ENCODE data around the gene FOXK1.

FOXK1 gene

GRCh38 chr7:4783762-4784351, 101.8 kb downstream of the FOXK1 start:
- no peaks in the 10 kb centered on the region for H3K27me3 ChIP-seq (ENCODE audit: insufficient read depth, poor library complexity, severe bottlenecking)
- TF ChIP-seq, protein P1, sequence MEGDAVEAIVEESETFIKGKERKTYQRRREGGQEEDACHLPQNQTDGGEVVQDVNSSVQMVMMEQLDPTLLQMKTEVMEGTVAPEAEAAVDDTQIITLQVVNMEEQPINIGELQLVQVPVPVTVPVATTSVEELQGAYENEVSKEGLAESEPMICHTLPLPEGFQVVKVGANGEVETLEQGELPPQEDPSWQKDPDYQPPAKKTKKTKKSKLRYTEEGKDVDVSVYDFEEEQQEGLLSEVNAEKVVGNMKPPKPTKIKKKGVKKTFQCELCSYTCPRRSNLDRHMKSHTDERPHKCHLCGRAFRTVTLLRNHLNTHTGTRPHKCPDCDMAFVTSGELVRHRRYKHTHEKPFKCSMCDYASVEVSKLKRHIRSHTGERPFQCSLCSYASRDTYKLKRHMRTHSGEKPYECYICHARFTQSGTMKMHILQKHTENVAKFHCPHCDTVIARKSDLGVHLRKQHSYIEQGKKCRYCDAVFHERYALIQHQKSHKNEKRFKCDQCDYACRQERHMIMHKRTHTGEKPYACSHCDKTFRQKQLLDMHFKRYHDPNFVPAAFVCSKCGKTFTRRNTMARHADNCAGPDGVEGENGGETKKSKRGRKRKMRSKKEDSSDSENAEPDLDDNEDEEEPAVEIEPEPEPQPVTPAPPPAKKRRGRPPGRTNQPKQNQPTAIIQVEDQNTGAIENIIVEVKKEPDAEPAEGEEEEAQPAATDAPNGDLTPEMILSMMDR (IDR thresholded peaks at IDR 0.05; ENCODE audit: poor library complexity, severe bottlenecking): no peak
- peaks cover 26% of the 10 kb centered on the region for H3K36me3 ChIP-seq (ENCODE audit: low read depth)
- ATAC-seq (ENCODE audit: low read depth) (no peak), DNase-seq (ENCODE audit: low spot score) (no peak)
- no peaks in the 10 kb centered on the region for H3K4me1 ChIP-seq (ENCODE audit: insufficient read depth, poor library complexity, severe bottlenecking)
- no peaks in the 10 kb centered on the region for H3K9me3 ChIP-seq (ENCODE audit: severe bottlenecking)
- no peak overlapping the region for H3K4me3 ChIP-seq (ENCODE audit: severe bottlenecking)
- no peak overlapping the region for H3K27ac ChIP-seq (ENCODE audit: poor library complexity, severe bottlenecking)

DNA sequence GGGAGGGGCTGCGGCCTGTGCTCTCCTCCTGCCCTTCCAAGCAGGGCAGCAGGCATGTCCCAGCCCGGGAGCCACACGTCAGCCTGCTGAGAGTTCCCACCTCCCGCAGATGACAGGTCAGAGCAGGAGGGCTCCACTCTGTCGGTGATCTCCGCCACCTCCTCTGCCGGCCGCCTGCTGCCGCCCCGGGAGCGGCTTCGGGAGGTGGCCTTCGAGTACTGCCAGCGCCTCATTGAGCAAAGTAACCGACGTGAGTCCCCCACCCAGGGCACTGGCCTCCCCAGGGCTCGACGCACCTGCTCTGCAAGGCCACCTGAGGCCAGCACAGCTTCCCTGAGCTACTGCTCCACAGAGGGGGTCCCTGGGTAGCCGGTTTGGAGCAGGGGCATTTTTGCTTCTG, 102.7 kb downstream of the FOXK1 start:
- Histone ChIP-seq H3K9me3 (ENCODE audit: severe bottlenecking) (no peaks in the 10 kb centered on the region), H3K36me3 (ENCODE audit: low read depth) (peaks cover 26% of the 10 kb centered on the region), H3K27me3 (ENCODE audit: insufficient read depth, poor library complexity, severe bottlenecking) (no peaks in the 10 kb centered on the region), H3K27ac (ENCODE audit: poor library complexity, severe bottlenecking) (no peak overlapping the region), H3K4me3 (ENCODE audit: severe bottlenecking) (no peak overlapping the region), H3K4me1 (ENCODE audit: insufficient read depth, poor library complexity, severe bottlenecking) (no peaks in the 10 kb centered on the region)
- ATAC-seq (ENCODE audit: low read depth) (no peak), DNase-seq (ENCODE audit: low spot score) (no peak)
- TF ChIP-seq, protein P1 (IDR thresholded peaks at IDR 0.05; ENCODE audit: poor library complexity, severe bottlenecking): no peak

GRCh38 chr7:4785371-4785770, 103.3 kb downstream of the FOXK1 start:
- no peak for ATAC-seq (ENCODE audit: low read depth)
- no peaks in the 10 kb centered on the region for H3K27me3 ChIP-seq (ENCODE audit: insufficient read depth, poor library complexity, severe bottlenecking)
- no peaks in the 10 kb centered on the region for H3K9me3 ChIP-seq (ENCODE audit: severe bottlenecking)
- peaks cover 24% of the 10 kb centered on the region for H3K36me3 ChIP-seq (ENCODE audit: low read depth)
- TF ChIP-seq, protein P1 (IDR thresholded peaks at IDR 0.05; ENCODE audit: poor library complexity, severe bottlenecking): no peak
- H3K27ac ChIP-seq (ENCODE audit: poor library complexity, severe bottlenecking): no peak overlapping the region
- H3K4me3 ChIP-seq (ENCODE audit: severe bottlenecking): no peak overlapping the region
- no peak for DNase-seq (ENCODE audit: low spot score)
- H3K4me1 ChIP-seq (ENCODE audit: insufficient read depth, poor library complexity, severe bottlenecking): no peaks in the 10 kb centered on the region

DNA sequence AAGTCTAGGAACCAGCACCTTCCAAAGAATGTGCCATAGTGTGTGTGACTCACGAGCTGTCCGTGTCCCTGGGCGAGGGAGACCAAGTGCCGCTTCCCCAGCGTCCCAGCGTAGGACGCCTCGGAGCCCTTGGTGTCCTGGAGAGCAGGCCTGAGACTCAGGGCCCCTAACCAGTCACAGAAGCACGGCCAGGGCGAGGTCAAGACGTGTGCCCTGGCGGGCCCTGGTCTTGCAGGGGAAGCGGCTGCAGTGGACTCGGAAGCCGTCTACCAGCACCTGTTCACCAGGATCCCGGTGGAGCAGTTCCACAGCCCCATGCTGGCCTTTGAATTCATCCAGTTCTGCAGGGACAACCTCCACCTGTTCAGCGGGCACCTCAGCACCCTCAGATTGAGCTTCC, 103.9 kb downstream of the FOXK1 start:
- H3K9me3 ChIP-seq (ENCODE audit: severe bottlenecking): no peaks in the 10 kb centered on the region
- H3K27me3 ChIP-seq (ENCODE audit: insufficient read depth, poor library complexity, severe bottlenecking): no peaks in the 10 kb centered on the region
- peaks cover 18% of the 10 kb centered on the region for H3K36me3 ChIP-seq (ENCODE audit: low read depth)
- no peak overlapping the region for H3K27ac ChIP-seq (ENCODE audit: poor library complexity, severe bottlenecking)
- H3K4me1 ChIP-seq (ENCODE audit: insufficient read depth, poor library complexity, severe bottlenecking): no peaks in the 10 kb centered on the region
- TF ChIP-seq, protein P1 (IDR thresholded peaks at IDR 0.05; ENCODE audit: poor library complexity, severe bottlenecking): no peak
- ATAC-seq (ENCODE audit: low read depth) (no peak), DNase-seq (ENCODE audit: low spot score) (no peak)
- H3K4me3 ChIP-seq (ENCODE audit: severe bottlenecking): no peak overlapping the region

GRCh38 chr7:4787541-4787940, 105.4 kb downstream of the FOXK1 start:
- H3K36me3 ChIP-seq (ENCODE audit: low read depth): peaks cover 22% of the 10 kb centered on the region
- TF ChIP-seq, protein P1 (IDR thresholded peaks at IDR 0.05; ENCODE audit: poor library complexity, severe bottlenecking): no peak

More at GRCh38 chr7:4787541-4787940, 105.4 kb downstream of the FOXK1 start:
- Histone ChIP-seq H3K27ac (ENCODE audit: poor library complexity, severe bottlenecking) (no peak overlapping the region), H3K4me3 (ENCODE audit: severe bottlenecking) (no peak overlapping the region), H3K9me3 (ENCODE audit: severe bottlenecking) (no peaks in the 10 kb centered on the region), H3K27me3 (ENCODE audit: insufficient read depth, poor library complexity, severe bottlenecking) (no peaks in the 10 kb centered on the region), H3K4me1 (ENCODE audit: insufficient read depth, poor library complexity, severe bottlenecking) (no peaks in the 10 kb centered on the region)
- ATAC-seq (ENCODE audit: low read depth) (no peak), DNase-seq (ENCODE audit: low spot score) (no peak)
